Spleen (tissue), 11 donors: ENCODE data around the gene ST8SIA2. TPM values are rescaled to one million over a fixed set of nuclear protein-coding genes. Genes with fewer than 3 reads are reported as not detected.

Experiments used
- DNase-seq: peaks from one replicate; pipeline ENCODE4 v3.0.0-alpha.2; 2020
- H3K27ac ChIP-seq, 8 donors: fragments of 200-600 bp; sonication (generic) in 7 of 8; 1 replicate in 4 of 8; 2 replicates in 4 of 8; pipeline versions ENCODE4 v1.5.0 to v1.8.0; 2016 to 2021; ENCODE audit warnings: inconsistent platforms in 4 of 8, mild to moderate bottlenecking in 4 of 8, moderate library complexity in 1 of 8
- H3K27me3 ChIP-seq, 7 donors: fragments of 200-600 bp; sonication (generic) in 6 of 7; replicated peaks in 1 of 7; 1 replicate in 4 of 7; 2 replicates in 3 of 7; pipeline versions ENCODE4 v1.5.0 to v1.8.0; 2016 to 2021; ENCODE audit warnings: inconsistent platforms in 3 of 7, mild to moderate bottlenecking in 1 of 7
- H3K36me3 ChIP-seq, 6 donors: fragments of 200-600 bp; sonication (generic) in 5 of 6; 1 replicate in 4 of 6; 2 replicates in 2 of 6; pipeline versions ENCODE4 v1.5.0 to v1.8.0; 2016 to 2021; ENCODE audit warnings: inconsistent platforms in 2 of 6
- H3K4me1 ChIP-seq, 6 donors: fragments of 200-600 bp; sonication (generic) in 5 of 6; 1 replicate in 3 of 6; 2 replicates in 3 of 6; pipeline versions ENCODE4 v1.5.0 to v1.8.0; 2016 to 2021; ENCODE audit warnings: inconsistent platforms in 3 of 6
- H3K4me3 ChIP-seq, 8 donors: fragments of 200-600 bp; sonication (generic) in 7 of 8; 1 replicate in 4 of 8; 2 replicates in 4 of 8; pipeline versions ENCODE4 v1.5.0 to v1.8.0; 2016 to 2021; ENCODE audit warnings: inconsistent platforms in 4 of 8, mild to moderate bottlenecking in 4 of 8, moderate library complexity in 2 of 8
- H3K9me3 ChIP-seq, 8 donors: fragments of 200-600 bp; sonication (generic) in 7 of 8; 1 replicate in 4 of 8; 2 replicates in 4 of 8; pipeline versions ENCODE4 v1.5.0 to v1.8.0; 2016 to 2021; ENCODE audit warnings: inconsistent platforms in 4 of 8
- CTCF ChIP-seq, 11 experiments: fragments of 200-600 bp in 7 of 11; fragments of 450-650 bp in 4 of 11; sonication (generic) in 4 of 11; IDR thresholded peaks in 8 of 11; conservative IDR thresholded peaks in 3 of 11; 1 replicate in 7 of 11; 2 replicates in 4 of 11; pipeline versions ENCODE4 v1.4.0 to v1.8.0; 2016 to 2021; ENCODE audit warnings: antibody characterized with exemption in 11 of 11, inconsistent platforms in 4 of 11, mild to moderate bottlenecking in 1 of 11
- POLR2A ChIP-seq, 3 donors: fragments of 450-650 bp; IDR thresholded peaks; one replicate each; pipeline ENCODE4 v1.5.1; 2017; ENCODE audit warnings: antibody characterized with exemption in 3 of 3, mild to moderate bottlenecking in 1 of 3
- POLR2AphosphoS5 ChIP-seq, 3 donors: sonication (generic); formaldehyde crosslinking; IDR thresholded peaks; one replicate each; pipeline ENCODE4 v1.5.1; 2017; ENCODE audit warnings: antibody characterized with exemption in 3 of 3
- WGBS, 5 donors: extraction: QIAGEN DNeasy Blood & Tissue Kit in 3 of 5; methylation state at CpG; one replicate each; pipeline versions ENCODE4 v1.1.5 to v1.1.7; 2013 to 2018; 5-methylcytosine and 5-hydroxymethylcytosine counted together
- intact Hi-C: fragments of 100-400 bp; cut with DNase I; formaldehyde crosslinking; loops from one replicate; pipeline ENCODE4 v1.15.0; 2023; ENCODE audit warnings: low total_unique reads
- polyA plus RNA-seq, 3 donors: library from polyadenylated mRNA; stranded (reverse); fragments of 200-250 nt; gene quantifications; one replicate each; pipeline ENCODE4 v1.2.1, GENCODE V29; 2013
- total RNA-seq, 7 donors: library from RNA; depleted of rRNA in 3 of 7; stranded (reverse); fragments of >200 nt in 3 of 7; fragmentation: NEBNext Ultra II Directional in 4 of 7; extraction: Animal tissue kit (Norgen Biotek cat#: 25700) in 4 of 7; gene quantifications; one replicate each; pipeline versions ENCODE4 v1.1.0 to v1.2.1, GENCODE V29; 2016 to 2021
- donor health status: healthy with polysubstance abuse.
- donor health status: DM: no; HTN: no; CAD: no; lungs with moderate emphysema.
- donor health status: DM: no; HTN: no; CAD: no.
- donor health status: Bipolar disorder and iron deficiency.
- donor health status: healthy.
- donor health status: DM: no; HTN: no; CAD: no.
- donor health status: DM: yes; HTN: yes; CAD: no.

Gene ST8SIA2
- total and polyA plus RNA-seq, 10 donors, result not detected

GRCh38 chr15:92503889-92504288 is 110.2 kb downstream of the ST8SIA2 start:
- 54 to 75% (median 71%) methylated on average over 4 of the region's 4 CpGs for WGBS, 5 donors
- DNase-seq, result no peak

GRCh38 chr15:92505611-92506010 is 111.9 kb downstream of the ST8SIA2 start:
- DNase-seq, result no peak
- Histone ChIP-seq H3K4me1 (no peaks in the 10 kb centered on the region), H3K27me3 (peaks cover 0 to 17% (median 0%) of the 10 kb centered on the region in 7 donors), H3K36me3 (no peaks in the 10 kb centered on the region), H3K9me3 (peaks cover 0 to 20% (median 17%) of the 10 kb centered on the region in 8 donors), H3K27ac (no peak overlapping the region), H3K4me3 (no peak overlapping the region)
- TF ChIP-seq CTCF (IDR thresholded peaks at IDR 0.05 in 8 of 11, conservative IDR thresholded peaks at IDR 0.05 in 3 of 11) (no peak), POLR2A (IDR thresholded peaks at IDR 0.05) (no peak), POLR2AphosphoS5 (IDR thresholded peaks at IDR 0.05) (no peak)
- intact Hi-C loops, result no loop called here
- 48 to 72% (median 68%) methylated on average over 1 of the region's 1 CpG for WGBS, 5 donors

More at GRCh38 chr15:92503889-92504288, 110.2 kb downstream of the ST8SIA2 start:
- Histone ChIP-seq H3K36me3 (no peaks in the 10 kb centered on the region), H3K4me3 (no peak overlapping the region), H3K9me3 (peaks cover 0 to 20% (median 17%) of the 10 kb centered on the region in 8 donors), H3K27me3 (peaks cover 0 to 34% (median 0%) of the 10 kb centered on the region in 7 donors), H3K27ac (no peak overlapping the region), H3K4me1 (no peaks in the 10 kb centered on the region)
- TF ChIP-seq CTCF (IDR thresholded peaks at IDR 0.05 in 8 of 11, conservative IDR thresholded peaks at IDR 0.05 in 3 of 11) (no peak), POLR2AphosphoS5 (IDR thresholded peaks at IDR 0.05) (no peak), POLR2A (IDR thresholded peaks at IDR 0.05) (no peak)
- intact Hi-C loops, result no loop called here

GRCh38 chr15:92506506-92506905 is 112.8 kb downstream of the ST8SIA2 start:
- intact Hi-C loops, result no loop called here
- H3K36me3 ChIP-seq, result no peaks in the 10 kb centered on the region
- H3K4me1 ChIP-seq, result no peaks in the 10 kb centered on the region
- no peak overlapping the region for H3K27ac ChIP-seq
- H3K4me3 ChIP-seq, result no peak overlapping the region
- DNase-seq, result no peak
- peaks cover 0 to 8% (median 0%) of the 10 kb centered on the region in 7 donors for H3K27me3 ChIP-seq
- 49 to 65% (median 61%) methylated on average over 4 of the region's 4 CpGs for WGBS, 5 donors
- peaks cover 0 to 20% (median 17%) of the 10 kb centered on the region in 8 donors for H3K9me3 ChIP-seq
- TF ChIP-seq CTCF (IDR thresholded peaks at IDR 0.05 in 8 of 11, conservative IDR thresholded peaks at IDR 0.05 in 3 of 11), result no peak

GRCh38 chr15:92510163-92510882 is 116.6 kb downstream of the ST8SIA2 start:
- intact Hi-C loops, result no loop called here
- no peaks in the 10 kb centered on the region for H3K4me1 ChIP-seq
- 72 to 84% (median 77%) methylated on average over 4 of the region's 4 CpGs for WGBS, 5 donors
- TF ChIP-seq POLR2A (IDR thresholded peaks at IDR 0.05) (no peak), CTCF (IDR thresholded peaks at IDR 0.05 in 8 of 11, conservative IDR thresholded peaks at IDR 0.05 in 3 of 11) (no peak), POLR2AphosphoS5 (IDR thresholded peaks at IDR 0.05) (no peak)
- peaks cover 0 to 20% (median 17%) of the 10 kb centered on the region in 8 donors for H3K9me3 ChIP-seq
- no peaks in the 10 kb centered on the region for H3K27me3 ChIP-seq
- no peak overlapping the region for H3K4me3 ChIP-seq
- no peaks in the 10 kb centered on the region for H3K36me3 ChIP-seq
- DNase-seq, result no peak
- no peak overlapping the region for H3K27ac ChIP-seq
